Kasumi-1 (cell line): ENCODE results near the gene RND3.
A peak's percentile ranks its signal among the peaks of the same experiment; 100 is the strongest.

Experiments used
- DNase-seq, 2 experiments: peaks; one replicate each; lab custom pipeline; 2025; lab: John Stamatoyannopoulos, UW

RND3 gene

DNA sequence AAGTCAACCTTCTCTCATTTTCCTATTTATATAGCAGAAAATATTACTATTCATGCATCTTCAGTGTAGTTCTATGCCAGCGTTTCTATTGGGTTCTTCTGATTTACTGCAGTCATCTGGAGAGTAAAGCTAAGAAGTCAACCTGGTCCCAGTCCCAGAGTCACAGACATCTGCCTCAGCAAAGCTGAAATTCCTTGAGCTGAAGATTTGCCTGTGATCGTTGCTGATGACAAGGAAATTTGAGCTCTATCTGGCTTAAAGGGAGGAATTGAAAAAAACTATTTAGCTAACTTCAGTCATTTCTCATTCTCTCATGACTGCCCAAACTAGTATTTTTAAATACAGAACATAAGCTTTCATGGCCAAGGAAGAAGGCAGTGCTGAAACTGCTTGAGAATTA lies 45.7 kb downstream of the RND3 start:
- no peak for DNase-seq

DNA sequence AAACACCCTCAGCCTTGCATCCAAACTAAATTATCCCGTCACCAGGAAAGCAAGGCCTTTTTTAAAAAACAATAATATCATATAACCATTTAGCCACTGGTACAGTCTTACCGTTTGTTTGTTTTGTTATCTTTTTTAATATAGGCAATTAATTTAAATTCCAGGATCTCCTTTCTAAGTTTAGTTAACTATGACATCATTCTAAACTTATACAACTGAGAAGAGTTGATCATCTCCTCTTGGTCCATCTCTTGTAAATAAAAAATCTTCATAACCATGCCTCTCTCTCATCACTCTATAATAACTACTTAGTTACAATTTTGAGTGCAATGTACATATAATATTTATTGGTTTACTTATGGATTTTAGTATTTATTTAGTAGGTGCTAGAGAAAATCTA lies 46.2 kb downstream of the RND3 start:
- no peak for DNase-seq

DNA sequence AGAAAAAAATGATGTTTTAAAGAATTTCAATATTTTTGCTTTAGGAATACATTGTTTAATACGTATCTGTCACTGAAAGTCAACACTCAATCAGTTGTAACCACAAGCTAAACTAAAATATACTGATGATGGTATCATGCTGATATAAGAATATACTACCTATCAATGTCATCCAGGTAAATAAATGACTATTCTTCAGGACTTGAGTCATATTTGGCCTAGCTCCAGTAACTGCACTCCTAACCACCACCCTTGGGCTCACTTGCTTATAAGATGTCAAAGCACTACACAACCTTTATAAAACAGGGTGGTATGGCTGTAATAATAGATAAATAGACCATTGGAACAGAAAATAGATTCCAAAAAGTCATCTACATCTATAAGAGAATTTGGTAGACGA lies 48.8 kb downstream of the RND3 start:
- no peak for DNase-seq

- no peak for DNase-seq
These were observed 49.4 kb downstream of the RND3 start for GRCh38 chr2:150438041-150438440.

DNA sequence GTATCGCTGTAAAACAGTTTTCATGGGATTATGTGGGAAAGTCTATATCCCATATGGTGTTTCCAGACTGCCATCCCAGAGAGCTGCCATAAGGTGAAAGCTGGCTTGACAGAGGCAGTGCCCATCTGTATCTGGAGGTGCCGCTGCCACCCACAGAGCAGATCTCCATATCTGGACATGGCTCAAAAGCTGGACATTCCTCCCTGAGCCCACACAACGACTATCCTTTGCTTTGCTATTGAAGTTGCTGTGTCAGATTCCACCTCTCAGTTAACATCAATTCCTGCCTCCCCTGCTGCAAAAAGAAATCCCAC lies 55.2 kb downstream of the RND3 start:
- DNase-seq, result no peak

- no peak for DNase-seq
These were observed 55.7 kb downstream of the RND3 start for GRCh38 chr2:150431561-150432311.

DNA sequence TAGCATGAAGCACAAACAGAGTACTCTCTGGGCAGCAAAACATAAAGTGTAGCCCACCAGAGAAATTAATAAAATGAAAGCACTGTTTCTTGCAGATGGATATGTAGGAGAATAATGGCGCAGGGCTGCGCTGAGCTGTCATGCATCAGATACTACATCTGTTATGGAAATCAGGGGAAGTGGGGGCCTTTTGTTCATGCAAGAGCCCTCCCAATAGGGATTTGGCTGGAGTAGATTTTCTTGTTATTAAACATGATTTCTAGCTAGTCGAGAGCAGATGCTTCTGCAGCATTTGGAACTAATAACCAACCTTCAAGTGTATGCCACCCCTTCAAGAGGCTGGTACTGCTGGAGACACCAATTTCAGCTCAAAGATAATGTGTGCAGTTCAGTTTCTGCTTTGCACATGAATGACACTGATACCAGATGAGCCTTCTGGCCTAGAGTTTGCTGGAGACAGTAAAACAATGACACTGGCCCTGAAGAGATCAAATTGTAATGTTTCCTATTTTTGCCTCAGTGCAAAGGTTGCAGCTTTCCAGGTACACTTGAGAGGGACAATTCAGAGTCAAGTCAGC lies 58.0 kb downstream of the RND3 start:
- no peak for DNase-seq

GRCh38 chr2:150428641-150429040 lies 58.8 kb downstream of the RND3 start:
- DNase-seq, result no peak

DNA sequence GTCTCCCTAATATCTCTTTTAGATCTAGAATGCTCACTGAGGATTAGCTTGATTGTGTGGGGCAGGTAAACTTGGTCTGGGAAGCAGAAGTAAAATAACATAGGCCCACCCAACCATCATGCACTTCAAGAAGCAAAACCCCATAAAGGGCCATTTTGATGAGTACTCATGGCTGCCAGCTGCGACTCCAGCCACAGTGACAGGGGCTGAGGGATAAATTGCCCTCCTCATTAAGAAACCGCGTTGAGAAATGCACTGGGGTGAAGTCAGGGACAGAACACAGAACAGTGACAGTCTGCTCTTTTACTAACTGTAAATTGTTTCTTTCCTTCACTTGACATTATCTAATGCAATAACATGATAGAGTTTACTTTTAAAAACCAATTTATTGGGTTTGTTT lies 60.2 kb downstream of the RND3 start:
- no peak for DNase-seq

- DNase-seq, result no peak
These were observed 60.7 kb downstream of the RND3 start for GRCh38 chr2:150426724-150427123.

DNA sequence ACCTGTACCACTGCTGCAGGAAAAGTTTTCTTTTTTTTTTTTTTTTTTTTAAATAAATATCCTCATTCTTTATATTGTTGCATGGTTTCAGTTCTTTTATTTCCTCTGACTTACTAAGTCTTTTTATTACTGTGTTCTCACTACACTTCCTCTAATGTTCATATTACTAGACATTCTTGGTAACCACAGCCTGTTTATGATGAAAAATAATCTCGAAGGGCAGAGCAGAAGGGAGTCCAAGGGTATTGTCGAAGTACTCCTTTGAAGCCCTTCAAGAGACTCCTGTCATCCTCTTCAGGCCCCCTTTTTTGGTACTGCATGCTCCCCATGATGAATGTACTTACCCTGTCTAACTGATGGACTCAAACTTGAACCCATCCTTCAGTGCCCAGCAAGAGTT lies 61.2 kb downstream of the RND3 start:
- peak; percentile 17 to 26 for DNase-seq

DNA sequence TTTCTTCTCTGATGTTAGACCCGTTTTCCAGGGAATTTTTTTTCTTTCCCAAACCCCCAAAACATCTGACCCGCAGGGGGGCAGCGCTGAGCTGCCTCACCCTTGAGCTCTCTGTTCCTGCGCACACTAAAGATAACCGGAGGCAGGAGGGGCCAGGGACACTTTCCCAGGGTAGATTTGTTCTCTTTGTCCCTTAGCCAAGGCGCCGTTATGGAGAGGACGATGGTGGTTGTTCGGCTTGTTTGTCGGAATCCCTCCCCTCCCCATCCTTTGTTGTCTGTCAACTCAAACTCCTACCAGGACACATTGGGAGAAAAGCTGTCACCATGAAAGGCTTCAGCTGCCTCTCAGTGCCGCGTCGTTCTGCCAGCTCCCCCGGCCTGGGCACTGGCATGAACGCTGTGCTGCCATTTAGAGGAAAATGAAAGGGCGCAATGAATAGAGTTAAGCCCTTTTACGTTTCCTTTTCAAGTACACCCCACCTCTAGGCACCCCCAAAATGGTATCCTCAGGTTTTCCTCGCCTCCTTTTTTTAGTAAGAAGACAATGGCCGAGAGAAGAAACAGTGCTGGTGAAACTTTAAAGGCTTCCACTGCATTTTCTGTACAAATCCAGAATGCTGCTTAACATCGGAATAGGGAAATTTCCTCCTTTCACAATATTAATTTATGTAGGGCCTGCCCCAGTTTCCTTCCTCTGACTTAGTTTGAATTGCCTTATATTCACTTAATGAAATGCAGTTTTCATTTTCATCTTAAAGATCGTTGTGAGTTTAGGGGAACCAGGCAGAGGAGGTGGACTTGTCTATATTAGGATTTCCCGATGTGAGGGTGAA lies 62.1 kb downstream of the RND3 start:
- DNase-seq, result no peak

- DNase-seq, result no peak
These were observed 63.1 kb downstream of the RND3 start for GRCh38 chr2:150424406-150424805.

GRCh38 chr2:150421126-150421651 lies 66.3 kb downstream of the RND3 start:
- no peak for DNase-seq

- DNase-seq, result no peak
These were observed 68.6 kb downstream of the RND3 start for GRCh38 chr2:150418916-150419315.
